Subcutaneous abdominal adipose tissue (tissue), 5 donors: ENCODE data around the gene KREMEN1.
"Not testable (repeated sequence)": the region's sequence is repeated elsewhere in the genome, so short reads cannot be mapped to it uniquely, and the experiment has no call there.

Source experiments
- H3K27ac ChIP-seq: one replicate; pipeline ENCODE4 v1.7.0; 2013; ENCODE audit warnings: low read depth, mild to moderate bottlenecking, inconsistent platforms, low read length, moderate library complexity
- H3K27me3 ChIP-seq, 5 donors: one replicate each; pipeline ENCODE4 v1.7.0; 2013; ENCODE audit warnings: low read length in 5 of 5, inconsistent platforms in 1 of 5; ENCODE audit not compliant: control insufficient read depth in 5 of 5, insufficient read depth in 4 of 5
- H3K36me3 ChIP-seq, 5 donors: one replicate each; pipeline ENCODE4 v1.7.0; 2013; ENCODE audit warnings: low read length in 5 of 5; ENCODE audit not compliant: control insufficient read depth in 5 of 5, insufficient read depth in 5 of 5
- H3K4me1 ChIP-seq, 5 donors: one replicate each; pipeline ENCODE4 v1.7.0; 2013; ENCODE audit warnings: low read length in 5 of 5, mild to moderate bottlenecking in 3 of 5, moderate library complexity in 1 of 5; ENCODE audit not compliant: control insufficient read depth in 5 of 5, insufficient read depth in 5 of 5
- H3K4me3 ChIP-seq, 5 donors: one replicate each; pipeline ENCODE4 v1.7.0; 2013; ENCODE audit warnings: low read length in 5 of 5, low read depth in 1 of 5
- H3K9ac ChIP-seq, 5 donors: one replicate each; pipeline ENCODE4 v1.7.0; 2013; ENCODE audit warnings: low read length in 5 of 5, mild to moderate bottlenecking in 4 of 5, moderate library complexity in 3 of 5
- H3K9me3 ChIP-seq, 5 donors: one replicate each; pipeline ENCODE4 v1.7.0; 2013; ENCODE audit warnings: low read length in 5 of 5; ENCODE audit not compliant: control insufficient read depth in 5 of 5
- donor health status: healthy.
- donor health status: healthy.
- donor health status: healthy.
- donor health status: healthy.
- donor health status: healthy.

Gene KREMEN1

DNA sequence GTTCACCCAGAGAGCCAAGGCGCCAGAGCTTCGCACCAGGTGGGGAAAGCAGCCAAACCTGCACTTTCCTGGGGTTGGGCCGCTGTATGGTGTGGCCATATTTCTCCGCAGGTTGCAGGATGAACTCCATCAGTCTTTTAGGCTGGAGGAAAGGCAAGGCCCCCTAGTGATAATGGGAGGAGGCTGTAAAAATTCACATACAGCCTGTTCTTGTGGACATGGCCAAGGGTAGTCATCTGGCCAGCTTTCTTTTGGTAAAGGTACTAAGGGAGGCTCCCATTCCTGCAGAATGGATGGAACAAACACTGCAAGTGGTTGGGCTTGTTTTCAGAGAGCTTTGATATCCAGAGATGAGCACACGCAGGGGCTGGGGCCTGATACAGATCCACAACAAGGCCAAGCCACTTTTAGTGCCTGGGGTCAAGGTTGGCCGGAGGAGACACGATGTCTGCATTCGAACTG, 40.8 kb upstream of the KREMEN1 start:
- Histone ChIP-seq H3K27ac (peak overlapping the region; percentile 46), H3K4me1 (peaks cover 0 to 22% (median 20%) of the 10 kb centered on the region in 5 donors), H3K27me3 (no peaks in the 10 kb centered on the region), H3K4me3 (no peak overlapping the region), H3K9me3 (no peaks in the 10 kb centered on the region), H3K9ac (no peak overlapping the region), H3K36me3 (no peaks in the 10 kb centered on the region)

DNA sequence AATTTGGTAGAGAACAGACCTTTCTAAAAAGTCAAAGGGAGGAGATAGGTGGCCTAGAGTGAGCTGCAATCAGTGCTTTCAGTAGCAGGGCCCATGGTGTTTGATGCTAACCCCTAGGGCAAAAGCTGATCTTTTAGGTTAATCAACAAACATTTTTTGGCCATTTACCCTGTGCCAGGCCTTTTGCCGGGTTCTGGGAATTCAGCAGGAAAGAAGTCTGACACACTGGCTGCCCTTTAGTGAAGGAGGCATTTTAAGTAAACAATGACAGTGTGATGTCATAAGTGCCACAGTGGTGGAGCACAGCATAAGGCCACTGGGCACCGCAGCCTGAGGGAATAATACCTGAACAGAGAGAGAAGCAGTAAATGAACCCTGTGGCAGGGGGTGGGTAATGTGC, 40.3 kb upstream of the KREMEN1 start:
- no peaks in the 10 kb centered on the region for H3K27me3 ChIP-seq
- H3K9me3 ChIP-seq = no peaks in the 10 kb centered on the region
- peak overlapping the region in 1 of 5 donors; percentile 6 for H3K9ac ChIP-seq
- no peak overlapping the region for H3K4me3 ChIP-seq
- peaks cover 0 to 22% (median 20%) of the 10 kb centered on the region in 5 donors for H3K4me1 ChIP-seq
- no peak overlapping the region for H3K27ac ChIP-seq
- H3K36me3 ChIP-seq = no peaks in the 10 kb centered on the region

DNA sequence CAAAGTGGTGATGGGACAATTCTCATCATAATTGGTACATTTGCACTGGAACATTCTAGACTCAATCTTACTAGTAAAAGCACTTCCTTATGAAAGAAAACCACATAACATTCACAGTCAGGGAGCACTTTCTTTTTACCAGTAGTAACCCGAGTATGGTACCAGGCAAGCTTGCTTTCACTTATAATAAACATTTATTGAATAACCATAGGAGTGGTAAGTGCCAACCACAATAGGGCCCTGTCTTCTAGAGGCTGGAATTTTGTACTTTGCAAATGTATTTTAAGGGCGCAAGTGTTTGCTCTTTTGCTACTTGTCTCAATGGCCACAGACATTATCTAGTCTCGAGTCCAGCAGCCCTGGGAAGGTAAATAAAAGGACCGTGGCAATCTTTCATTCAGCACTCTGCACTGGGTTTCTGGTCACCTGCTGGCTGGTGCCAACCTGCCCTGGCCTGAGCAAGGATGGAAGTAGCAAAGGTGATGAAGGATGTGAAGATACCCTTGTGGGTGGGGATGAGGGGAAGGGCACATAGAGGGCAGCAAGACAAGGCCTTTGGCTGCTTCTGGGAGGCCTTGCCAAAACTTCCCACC, 35.4 kb upstream of the KREMEN1 start:
- no peaks in the 10 kb centered on the region for H3K36me3 ChIP-seq
- no peak overlapping the region for H3K27ac ChIP-seq
- no peaks in the 10 kb centered on the region for H3K9me3 ChIP-seq
- peaks cover 0 to 14% (median 10%) of the 10 kb centered on the region in 5 donors for H3K4me1 ChIP-seq
- H3K9ac ChIP-seq = no peak overlapping the region
- H3K27me3 ChIP-seq = no peaks in the 10 kb centered on the region
- no peak overlapping the region for H3K4me3 ChIP-seq

DNA sequence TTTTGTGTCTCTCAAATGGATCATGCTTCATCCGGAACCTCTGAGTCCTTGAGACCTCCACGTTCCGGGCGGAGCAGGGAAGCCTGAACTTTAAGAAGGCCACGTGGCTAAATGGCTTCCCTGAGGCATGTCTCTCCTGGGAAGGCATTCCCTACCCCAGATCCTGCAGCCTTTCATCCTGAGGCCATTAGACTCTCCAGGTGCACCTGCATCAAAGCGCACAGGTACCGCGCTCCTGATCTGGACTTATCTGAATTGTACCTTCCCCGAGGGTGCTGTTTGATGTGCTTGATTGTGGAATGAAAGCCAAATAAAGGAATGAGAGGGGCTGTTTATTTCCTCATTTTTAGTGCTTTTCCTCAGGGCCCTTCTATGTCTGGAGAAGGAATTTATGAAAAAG, 33.7 kb upstream of the KREMEN1 start:
- Histone ChIP-seq H3K9me3 (no peaks in the 10 kb centered on the region), H3K9ac (no peak overlapping the region), H3K27me3 (no peaks in the 10 kb centered on the region), H3K36me3 (peaks cover 0 to 8% (median 4%) of the 10 kb centered on the region in 5 donors), H3K4me3 (no peak overlapping the region), H3K27ac (no peak overlapping the region), H3K4me1 (peaks cover 0 to 14% (median 8%) of the 10 kb centered on the region in 5 donors)

DNA sequence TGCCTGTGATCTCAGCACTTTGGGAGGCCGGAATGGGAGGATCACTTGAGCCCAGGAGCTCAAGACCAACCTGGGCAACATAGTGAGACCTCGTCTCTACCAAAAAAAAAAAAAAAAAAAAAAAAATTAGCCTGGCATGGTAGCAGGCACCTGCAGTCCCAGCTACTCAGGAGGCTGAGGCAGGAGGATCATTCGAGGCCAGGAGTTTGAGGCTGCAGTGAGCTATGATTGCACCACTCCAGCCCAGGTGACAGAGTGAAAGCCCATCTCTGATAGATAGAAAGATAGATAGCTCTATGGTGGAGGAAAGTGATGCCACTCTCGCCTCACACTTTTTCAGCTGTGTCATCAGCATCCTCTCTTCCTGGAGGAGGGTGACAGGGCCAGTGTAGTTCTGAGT, 33.2 kb upstream of the KREMEN1 start:
- H3K27ac ChIP-seq, H3K9me3 ChIP-seq, H3K9ac ChIP-seq, H3K27me3 ChIP-seq, H3K4me3 ChIP-seq: not testable (repeated sequence)
- H3K36me3 ChIP-seq = peaks cover 0 to 13% (median 5%) of the 10 kb centered on the region in 5 donors
- H3K4me1 ChIP-seq = peaks cover 0 to 14% (median 8%) of the 10 kb centered on the region in 5 donors

DNA sequence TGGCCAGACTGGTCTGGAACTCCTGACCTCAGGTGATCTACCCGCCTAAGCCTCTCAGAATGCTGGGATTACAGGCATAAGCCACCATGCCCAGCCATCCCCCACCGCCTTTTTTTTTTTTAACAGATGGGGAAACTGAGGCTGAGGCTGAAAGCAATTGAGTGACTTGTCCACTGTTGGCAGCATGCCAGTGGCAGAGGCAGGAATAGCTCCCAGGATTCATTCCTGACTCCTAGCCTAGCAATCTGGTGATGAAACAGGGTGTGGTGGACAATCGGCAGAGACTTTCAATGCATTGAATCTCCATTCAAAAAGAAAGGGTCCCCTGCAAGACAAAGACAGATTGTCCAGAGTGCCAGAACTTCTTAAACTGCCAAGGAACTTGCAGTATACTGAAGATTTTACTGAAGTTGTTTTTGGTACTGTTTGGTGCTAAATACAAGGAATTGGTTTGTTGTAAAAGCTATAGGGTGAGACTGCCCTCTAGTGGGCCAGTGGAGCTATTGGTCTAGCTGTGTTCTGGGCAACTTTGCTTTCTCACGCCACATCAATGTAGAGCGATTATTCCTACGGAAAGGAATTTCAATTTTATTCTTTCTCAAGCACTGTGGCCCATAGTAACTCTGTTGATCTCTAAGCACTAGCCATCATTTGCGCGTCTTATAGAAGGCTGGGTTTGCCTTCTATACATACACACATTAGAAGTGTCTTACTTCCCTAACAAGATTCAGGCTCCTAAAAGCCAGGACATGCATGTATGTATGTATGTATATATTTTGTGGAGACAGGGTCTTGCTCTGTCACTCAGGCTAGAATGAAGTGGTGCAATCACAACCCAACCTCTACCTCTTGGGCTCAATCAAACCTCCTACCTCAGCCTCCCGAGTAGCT, 32.2 kb upstream of the KREMEN1 start:
- H3K27me3 ChIP-seq = no peaks in the 10 kb centered on the region
- no peak overlapping the region for H3K27ac ChIP-seq
- H3K9me3 ChIP-seq = no peaks in the 10 kb centered on the region
- H3K9ac ChIP-seq = no peak overlapping the region
- peaks cover 0 to 13% (median 8%) of the 10 kb centered on the region in 5 donors for H3K36me3 ChIP-seq
- peaks cover 0 to 14% (median 8%) of the 10 kb centered on the region in 5 donors for H3K4me1 ChIP-seq
- peak overlapping the region in 1 of 5 donors; percentile 9 for H3K4me3 ChIP-seq

DNA sequence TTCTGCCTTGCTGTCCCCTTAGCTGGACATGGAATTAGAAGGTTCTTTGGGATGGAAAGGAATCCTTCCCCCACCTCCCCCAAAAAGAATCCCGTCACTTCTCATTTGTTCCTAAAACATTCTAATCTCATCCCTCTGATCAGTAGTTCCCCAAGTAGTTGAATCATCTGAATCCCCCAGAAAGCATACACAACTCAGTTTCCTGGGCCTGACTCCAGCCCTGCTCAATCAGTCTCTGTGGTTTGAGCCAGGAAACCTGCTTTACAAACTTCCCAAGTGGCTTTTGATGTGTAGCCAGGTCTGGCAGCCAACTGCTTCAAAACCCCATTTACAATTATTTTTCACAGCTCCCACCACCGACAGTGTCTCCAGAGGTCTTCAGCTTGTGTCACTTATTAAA, 31.4 kb upstream of the KREMEN1 start:
- H3K27ac ChIP-seq = no peak overlapping the region

GRCh38 chr22:29043906-29044575, 28.8 kb upstream of the KREMEN1 start:
- Histone ChIP-seq H3K36me3 (peaks cover 4 to 42% (median 41%) of the 10 kb centered on the region in 5 donors), H3K4me3 (no peak overlapping the region), H3K4me1 (peaks cover 0 to 14% (median 8%) of the 10 kb centered on the region in 5 donors), H3K9ac (peak overlapping the region in 1 of 5 donors; percentile 6), H3K27ac (peak overlapping the region; percentile 51), H3K9me3 (no peaks in the 10 kb centered on the region), H3K27me3 (no peaks in the 10 kb centered on the region)

More for the DNA sequence above, 31.4 kb upstream of the KREMEN1 start:
- Histone ChIP-seq H3K4me1 (peaks cover 0 to 14% (median 8%) of the 10 kb centered on the region in 5 donors), H3K9ac (peak overlapping the region in 1 of 5 donors; percentile 32), H3K27me3 (no peaks in the 10 kb centered on the region), H3K4me3 (no peak overlapping the region), H3K36me3 (peaks cover 0 to 21% (median 16%) of the 10 kb centered on the region in 5 donors), H3K9me3 (no peaks in the 10 kb centered on the region)

- peaks cover 0 to 14% (median 8%) of the 10 kb centered on the region in 5 donors for H3K4me1 ChIP-seq
- H3K9me3 ChIP-seq = no peaks in the 10 kb centered on the region
- H3K9ac ChIP-seq = no peak overlapping the region
- H3K27ac ChIP-seq = peak overlapping the region; percentile 51
- H3K4me3 ChIP-seq = no peak overlapping the region
- no peaks in the 10 kb centered on the region for H3K27me3 ChIP-seq
- peaks cover 4 to 49% (median 48%) of the 10 kb centered on the region in 5 donors for H3K36me3 ChIP-seq
Measured at GRCh38 chr22:29044657-29045176, 28.1 kb upstream of the KREMEN1 start.
